HG03280 (cell line): ENCODE data around the gene TMEM127.
A peak's percentile ranks its signal among the peaks of the same experiment; 100 is the strongest.

Experiments used
- ATAC-seq: cut with Tn5 transposase; IDR thresholded peaks from one replicate; pipeline ENCODE4 v1.9.1; 2021; ENCODE audit warnings: mild to moderate bottlenecking, moderate library complexity; ENCODE audit not compliant: unreplicated experiment

Gene TMEM127

DNA sequence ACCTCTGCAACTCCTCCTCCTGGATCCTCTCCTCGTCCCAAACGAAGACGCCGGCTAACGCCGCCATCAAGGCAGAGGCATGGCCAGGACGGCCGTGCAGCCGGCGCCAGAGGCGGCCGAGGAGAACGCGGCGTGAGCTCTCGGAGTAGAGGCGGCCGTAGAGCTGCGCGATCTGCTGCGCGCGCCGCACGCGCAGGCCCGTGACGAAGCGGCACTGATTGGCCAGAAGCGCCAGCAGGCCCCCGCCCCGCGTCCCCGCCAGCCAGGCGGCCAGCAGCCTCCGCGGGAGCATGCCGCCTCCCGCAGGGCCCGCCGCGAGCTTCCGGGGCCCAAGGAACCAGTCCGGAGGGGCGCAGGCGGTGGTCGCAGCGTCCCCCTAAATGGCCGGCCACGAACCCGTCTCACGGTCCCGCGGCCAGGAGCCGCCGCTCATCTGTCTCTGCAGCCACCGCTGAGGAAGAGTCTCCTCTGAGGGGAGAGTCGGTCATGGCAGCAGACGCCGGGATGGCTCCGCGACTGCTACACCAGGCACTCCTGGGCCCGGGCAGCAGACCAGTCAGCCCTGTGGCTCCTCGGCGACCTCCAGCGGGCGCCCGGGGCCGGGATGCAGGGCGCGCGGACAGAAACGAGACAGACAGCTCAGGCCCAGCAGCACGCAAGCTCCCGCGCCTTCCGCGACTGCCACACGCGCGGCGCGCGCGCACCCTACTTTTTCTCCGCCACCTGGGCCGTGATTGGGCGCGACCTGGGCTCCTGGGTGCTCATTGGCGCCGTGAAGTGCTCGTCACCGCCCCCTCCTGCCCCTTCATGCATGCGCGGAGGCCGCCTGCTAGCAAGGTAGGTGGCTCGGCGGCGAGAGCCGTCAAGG lies 57.4 kb downstream of the TMEM127 start, which contains the start of gene STARD7:
Gene STARD7 (minus strand): TSS at position 685 of the 868 bp plus-strand sequence. CDS start 393 bp downstream, at position 292.
- peak; percentile 88 for ATAC-seq

DNA sequence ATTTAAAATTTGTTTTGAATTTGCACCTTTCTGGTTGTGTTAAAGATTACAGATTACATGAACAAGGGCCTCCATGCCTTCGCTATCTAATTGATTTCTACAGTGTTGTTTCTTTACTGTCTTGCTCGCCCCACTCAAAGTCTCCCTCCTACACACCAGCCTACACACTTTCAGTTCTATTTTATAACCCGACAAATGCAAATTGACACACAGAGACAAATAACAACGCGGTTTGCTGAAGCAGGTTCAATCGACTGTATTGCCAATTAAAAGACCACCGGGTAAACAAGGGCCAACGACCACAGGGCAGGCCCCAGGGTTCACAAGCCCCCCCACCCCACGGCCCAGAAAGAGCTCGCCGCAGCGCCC lies 58.0 kb downstream of the TMEM127 start:
- no peak for ATAC-seq

DNA sequence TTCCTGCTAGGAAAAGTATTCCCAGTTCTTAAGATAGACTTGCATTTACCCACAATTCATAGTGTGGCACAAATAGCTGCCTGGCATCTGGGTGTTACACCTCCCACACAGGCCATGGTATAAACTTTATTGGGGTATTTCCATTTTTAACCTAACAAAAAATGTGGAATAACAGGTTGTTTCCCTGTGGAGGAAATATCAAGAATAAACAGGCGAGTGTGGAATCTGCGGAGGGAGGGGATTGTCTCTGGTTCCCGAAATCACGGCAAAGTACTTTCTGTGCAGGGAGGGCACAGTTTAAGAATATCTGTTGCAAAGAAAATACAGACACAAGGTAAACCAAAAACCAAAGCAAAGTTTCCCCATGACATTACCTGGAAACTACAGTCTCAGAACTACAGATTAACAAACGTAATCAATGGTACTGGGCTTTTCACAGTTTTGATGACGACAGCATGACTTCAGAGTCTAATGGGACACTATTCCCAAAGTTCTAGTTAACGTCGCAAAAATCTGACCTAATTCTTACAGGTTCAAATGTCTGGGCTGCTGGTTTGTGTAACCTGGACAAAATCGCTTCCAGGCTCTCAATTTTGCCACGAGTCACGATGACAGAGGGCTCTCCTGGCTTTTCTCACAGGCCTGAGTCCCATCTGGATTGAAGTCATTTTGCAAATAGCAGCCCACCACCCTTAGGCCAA lies 58.6 kb downstream of the TMEM127 start:
- ATAC-seq, result no peak

DNA sequence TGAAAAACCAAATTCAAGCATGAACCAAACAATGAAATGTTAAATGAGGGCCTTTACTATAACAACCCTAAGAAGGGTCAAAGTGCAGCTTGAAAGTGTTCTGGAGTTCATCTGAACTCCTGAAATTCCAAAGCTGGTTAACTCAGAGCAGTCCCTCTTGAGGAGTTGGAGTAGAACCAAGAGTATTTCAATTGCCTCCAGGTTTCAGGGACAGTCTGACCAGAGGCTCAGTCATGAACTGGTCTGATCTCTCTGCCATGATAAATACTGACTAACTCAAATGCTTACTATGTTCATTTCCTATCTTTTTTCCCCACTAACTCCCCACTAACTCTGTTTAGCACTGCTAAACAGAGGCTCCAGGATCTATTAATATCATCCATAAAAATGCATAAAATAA lies 59.9 kb downstream of the TMEM127 start:
- no peak for ATAC-seq

DNA sequence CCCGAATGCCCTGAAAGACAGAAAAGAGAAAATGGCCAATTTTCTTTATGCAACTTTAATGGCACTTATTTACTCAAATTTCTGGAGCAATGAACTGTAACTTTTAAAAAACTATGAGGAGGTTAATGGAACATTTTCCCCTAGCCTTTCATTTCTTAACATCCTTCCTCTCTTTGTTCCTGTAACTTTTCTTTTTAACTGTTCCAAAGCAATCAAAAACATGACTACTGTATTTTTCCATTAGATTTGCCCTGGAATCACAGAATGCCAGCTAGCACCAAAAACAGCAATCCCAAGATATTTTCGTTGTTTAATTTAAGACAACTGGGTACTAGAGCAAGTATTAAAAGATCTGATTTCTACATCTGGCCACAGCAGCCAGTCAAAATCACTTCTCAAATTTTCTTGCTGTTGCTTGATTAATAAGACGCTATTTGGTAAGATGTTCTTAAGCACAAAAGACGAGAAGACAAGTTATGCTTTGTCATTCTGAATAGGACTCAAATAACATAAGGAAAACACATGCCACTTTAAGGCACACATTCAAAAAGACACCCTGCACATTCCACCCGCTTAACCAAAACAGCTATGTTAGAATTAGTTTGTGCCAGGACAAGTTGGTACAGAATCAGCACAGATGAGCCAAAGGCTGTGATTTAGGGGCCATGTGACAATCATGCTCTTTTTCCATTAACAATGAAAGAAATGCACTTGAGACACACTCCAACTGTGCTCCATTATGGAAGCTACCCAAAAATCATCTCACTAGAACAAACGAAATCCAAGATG lies 60.8 kb downstream of the TMEM127 start:
- ATAC-seq, result no peak

DNA sequence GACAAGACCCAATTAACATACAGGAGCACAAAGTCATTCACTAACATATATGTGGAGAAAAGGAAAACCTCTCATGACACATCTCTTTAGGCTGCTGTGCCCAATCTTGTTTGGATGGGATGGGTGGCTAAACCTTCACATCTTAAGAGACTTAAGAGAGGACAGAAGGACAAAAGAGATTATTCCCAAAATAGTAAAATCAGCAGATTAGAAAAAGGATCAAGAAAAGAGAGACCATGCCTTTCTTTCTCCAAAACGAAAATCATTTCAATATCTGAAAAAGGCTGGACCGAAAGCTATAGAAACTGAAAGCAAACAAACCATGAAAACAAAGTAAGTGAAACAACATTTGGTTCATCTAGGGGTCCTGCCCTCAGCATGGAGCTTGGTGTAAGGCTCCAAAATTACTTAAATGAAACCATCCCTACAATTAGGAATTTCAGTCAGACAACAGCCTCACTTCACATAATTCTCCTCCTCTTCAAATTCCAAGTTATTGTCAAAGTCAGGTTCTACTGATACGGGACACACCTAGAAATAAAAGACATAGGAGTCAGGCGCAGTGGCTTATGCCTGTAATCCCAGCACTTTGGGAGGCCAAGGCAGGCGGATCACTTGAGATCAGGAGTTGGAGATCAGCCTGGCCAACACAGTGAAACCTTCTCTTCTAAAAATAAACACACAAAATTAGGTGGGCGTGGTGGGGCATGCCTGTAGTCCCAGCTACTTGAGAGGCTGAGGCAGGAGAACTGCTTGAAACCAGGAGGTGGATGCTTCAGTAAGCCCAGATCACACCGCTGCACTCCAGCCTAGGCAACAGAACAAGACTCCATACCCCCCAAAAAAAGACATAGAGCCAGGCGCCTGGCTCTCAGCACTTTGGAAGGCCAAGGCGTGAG lies 62.4 kb downstream of the TMEM127 start:
- ATAC-seq, result no peak

DNA sequence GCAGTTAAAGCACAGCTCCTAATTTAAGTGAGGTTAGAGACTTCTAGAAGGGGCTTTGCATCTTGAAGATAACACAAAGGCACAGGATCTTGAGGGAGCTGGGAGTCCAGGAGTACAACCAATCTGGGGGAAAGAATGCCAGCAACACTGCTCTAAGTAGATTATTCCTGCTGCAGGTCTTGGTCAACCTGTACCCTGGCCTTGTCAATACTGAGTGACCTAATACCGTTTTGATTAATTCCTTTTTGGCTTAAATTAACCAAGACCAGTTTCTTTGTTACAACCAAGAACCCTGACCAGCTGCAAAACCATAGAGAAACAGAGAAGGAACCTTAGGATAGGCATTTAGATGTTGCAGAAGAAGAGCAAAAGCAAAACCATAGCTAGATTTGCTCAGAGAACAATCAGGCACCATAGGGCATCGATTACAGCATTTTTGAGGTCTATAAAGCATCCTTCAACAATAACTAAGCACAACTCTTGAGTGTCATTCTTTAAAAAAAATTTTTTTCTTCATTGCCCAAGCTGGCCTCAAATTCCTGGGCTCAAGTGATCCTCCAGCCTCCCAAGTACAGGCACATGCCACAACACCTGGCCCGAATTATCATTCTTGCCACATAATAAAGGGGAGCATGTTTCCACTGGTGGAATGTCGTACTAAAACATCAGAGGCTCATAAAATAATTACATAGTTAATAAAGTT lies 63.5 kb downstream of the TMEM127 start:
- ATAC-seq, result no peak

DNA sequence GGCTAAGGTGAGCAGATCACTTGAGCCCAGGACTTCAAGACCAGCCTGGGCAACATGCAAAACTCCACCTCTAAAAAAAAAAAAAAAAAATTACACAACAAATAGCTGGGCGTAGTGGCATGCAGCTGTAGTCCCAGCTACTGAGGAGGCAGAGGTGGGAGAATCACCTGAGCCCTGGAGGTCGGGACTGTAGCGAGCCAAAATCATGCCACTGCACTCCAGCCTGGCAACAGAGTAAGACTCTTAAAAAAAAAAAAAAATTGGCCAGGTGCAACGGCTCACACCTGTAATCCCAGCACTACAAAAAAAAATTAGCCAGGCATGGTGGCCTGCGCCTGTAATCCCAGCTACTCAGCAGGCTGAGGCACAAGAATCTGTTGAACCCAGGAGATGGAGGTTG lies 64.5 kb downstream of the TMEM127 start:
- no peak for ATAC-seq

DNA sequence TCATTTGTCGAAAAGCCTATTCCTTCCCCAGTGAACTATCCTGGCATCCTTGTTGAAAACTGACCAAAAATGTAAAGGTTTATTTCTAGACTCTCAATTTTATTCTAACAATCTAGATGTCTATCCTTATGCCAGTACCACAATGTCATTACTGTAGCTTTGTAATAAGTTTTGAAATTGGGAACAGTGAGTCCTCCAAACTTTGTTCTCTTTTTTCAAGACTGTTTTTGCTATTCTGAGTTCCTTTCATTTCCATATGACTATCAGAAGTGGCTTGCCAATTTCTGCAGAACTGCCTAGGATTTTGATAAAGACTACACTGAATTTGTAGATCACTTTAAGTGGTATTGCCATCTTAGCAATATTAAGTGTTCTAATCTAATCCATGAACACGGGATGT lies 66.9 kb downstream of the TMEM127 start:
- ATAC-seq, result no peak
